Liver (tissue), 9 donors: ENCODE measurements around the gene TJAP1. TPM values are rescaled to one million over a fixed set of nuclear protein-coding genes. Genes with fewer than 3 reads are reported as not detected.

Experiments
- DNase-seq: peaks from one replicate; pipeline ENCODE4 v3.0.0-alpha.2; 2017; ENCODE audit warnings: low spot score
- H3K27ac ChIP-seq, 2 donors: one replicate each; pipeline ENCODE4 v1.7.0; 2013; ENCODE audit warnings: inconsistent platforms in 2 of 2, low read length in 2 of 2, control low read depth in 1 of 2, low read depth in 1 of 2, mild to moderate bottlenecking in 1 of 2
- H3K27me3 ChIP-seq, 4 donors: one replicate each; pipeline versions ENCODE4 v1.6.1 to v1.7.0; 2013; ENCODE audit warnings: low read length in 3 of 4, inconsistent platforms in 1 of 4, mild to moderate bottlenecking in 1 of 4, moderate library complexity in 1 of 4; ENCODE audit not compliant: control insufficient read depth in 4 of 4, insufficient read depth in 4 of 4
- H3K36me3 ChIP-seq, 4 donors: one replicate each; pipeline versions ENCODE4 v1.6.1 to v1.7.0; 2013; ENCODE audit warnings: low read length in 3 of 4, mild to moderate bottlenecking in 3 of 4, low read depth in 1 of 4, moderate library complexity in 1 of 4; ENCODE audit not compliant: control insufficient read depth in 4 of 4, insufficient read depth in 3 of 4
- H3K4me1 ChIP-seq, 4 donors: one replicate each; pipeline versions ENCODE4 v1.6.1 to v1.7.0; 2013; ENCODE audit warnings: low read length in 3 of 4, mild to moderate bottlenecking in 3 of 4, moderate library complexity in 1 of 4; ENCODE audit not compliant: control insufficient read depth in 4 of 4, insufficient read depth in 4 of 4
- H3K4me3 ChIP-seq, 3 donors: one replicate each; pipeline versions ENCODE4 v1.6.1 to v1.7.0; 2013; ENCODE audit warnings: low read length in 3 of 3, control low read depth in 1 of 3, low read depth in 1 of 3, mild to moderate bottlenecking in 1 of 3
- H3K9ac ChIP-seq, 2 donors: one replicate each; pipeline ENCODE4 v1.7.0; 2013; ENCODE audit warnings: low read length in 2 of 2, mild to moderate bottlenecking in 2 of 2, moderate library complexity in 2 of 2, control low read depth in 1 of 2, low read depth in 1 of 2
- H3K9me3 ChIP-seq, 4 donors: one replicate each; pipeline versions ENCODE4 v1.6.1 to v1.7.0; 2013; ENCODE audit warnings: low read length in 3 of 4; ENCODE audit not compliant: control insufficient read depth in 4 of 4
- EGR1 ChIP-seq, 2 donors: IDR thresholded peaks; 2 replicates each; pipeline ENCODE4 v1.6.1; 2016 to 2018; ENCODE audit warnings: antibody characterized with exemption in 2 of 2, low read depth in 2 of 2
- FOXA1 ChIP-seq: IDR thresholded peaks from 2 replicates; pipeline ENCODE4 v1.6.1; 2016; ENCODE audit warnings: antibody characterized with exemption
- FOXA2 ChIP-seq: IDR thresholded peaks from 2 replicates; pipeline ENCODE4 v1.6.1; 2016; ENCODE audit warnings: antibody characterized with exemption
- GABPA ChIP-seq, 2 donors: IDR thresholded peaks in 1 of 2; conservative IDR thresholded peaks in 1 of 2; 2 replicates each; pipeline ENCODE4 v1.6.1; 2016; ENCODE audit warnings: antibody characterized with exemption in 2 of 2, mild to moderate bottlenecking in 1 of 2, moderate library complexity in 1 of 2
- HNF4A ChIP-seq, 2 donors: conservative IDR thresholded peaks; 2 replicates each; pipeline ENCODE4 v1.6.1; 2016; ENCODE audit warnings: antibody characterized with exemption in 2 of 2, mild to moderate bottlenecking in 2 of 2
- HNF4G ChIP-seq: IDR thresholded peaks from 2 replicates; pipeline ENCODE4 v1.6.1; 2016; ENCODE audit warnings: antibody characterized with exemption
- JUND ChIP-seq, 2 donors: IDR thresholded peaks; 2 replicates each; pipeline ENCODE4 v1.6.1; 2016; ENCODE audit warnings: antibody characterized with exemption in 2 of 2
- NR2F2 ChIP-seq: IDR thresholded peaks from 2 replicates; pipeline ENCODE4 v1.6.1; 2016; ENCODE audit warnings: antibody characterized with exemption
- RAD21 ChIP-seq, 2 donors: IDR thresholded peaks; 2 replicates each; pipeline ENCODE4 v1.6.1; 2016; ENCODE audit warnings: antibody characterized with exemption in 2 of 2, mild to moderate bottlenecking in 2 of 2
- RXRA ChIP-seq, 2 donors: IDR thresholded peaks; 2 replicates each; pipeline ENCODE4 v1.6.1; 2017 to 2018; ENCODE audit warnings: antibody characterized with exemption in 2 of 2, mild to moderate bottlenecking in 1 of 2
- SP1 ChIP-seq: IDR thresholded peaks from 2 replicates; pipeline ENCODE4 v1.6.1; 2018; ENCODE audit warnings: antibody characterized with exemption, mild to moderate bottlenecking
- TAF1 ChIP-seq: conservative IDR thresholded peaks from 2 replicates; pipeline ENCODE4 v1.6.1; 2016; ENCODE audit warnings: antibody characterized with exemption, mild to moderate bottlenecking
- YY1 ChIP-seq: IDR thresholded peaks from 2 replicates; pipeline ENCODE4 v1.6.1; 2016; ENCODE audit warnings: antibody characterized with exemption, mild to moderate bottlenecking
- WGBS: extraction: QIAGEN DNeasy Blood & Tissue Kit; methylation state at CpG from one replicate; pipeline ENCODE4 v1.1.7; 2013; 5-methylcytosine and 5-hydroxymethylcytosine counted together
- polyA plus RNA-seq, 2 donors: library from polyadenylated mRNA; stranded (reverse) in 1 of 2; unstranded in 1 of 2; fragments of 200-250 nt in 1 of 2; fragments of >200 nt in 1 of 2; fragmentation: Nextera tagmentation in 1 of 2; extraction: Ambion mirVana in 1 of 2; gene quantifications; one replicate each; pipeline versions ENCODE4 v1.2.1 to v1.2.3, GENCODE V29; 2013 to 2015
- total RNA-seq, 2 donors: library from RNA; depleted of rRNA; stranded (reverse); fragments of >200 nt; gene quantifications; one replicate each; pipeline ENCODE4 v1.2.3, GENCODE V29; 2014
- TF ChIP-seq, protein P1 (sequence below): IDR thresholded peaks from 2 replicates; pipeline ENCODE4 v1.6.1; 2016; ENCODE audit warnings: antibody characterized with exemption
- TF ChIP-seq, protein P2 (sequence below): fragments of 150-350 bp; IDR thresholded peaks from 2 replicates; pipeline ENCODE4 v1.5.1; 2017; ENCODE audit warnings: improper control_type of control experiment, low read depth, low read length; ENCODE audit not compliant: missing input control
- TF ChIP-seq, protein P3 (sequence below): IDR thresholded peaks from 2 replicates; pipeline ENCODE4 v1.6.1; 2016; ENCODE audit warnings: antibody characterized with exemption
- TF ChIP-seq, protein P4 (sequence below): IDR thresholded peaks from 2 replicates; pipeline ENCODE4 v1.6.1; 2016; ENCODE audit warnings: antibody characterized with exemption, mild to moderate bottlenecking
- TF ChIP-seq, protein P5 (sequence below): IDR thresholded peaks from 2 replicates; pipeline ENCODE4 v1.6.1; 2016; ENCODE audit warnings: antibody characterized with exemption
- donor health status: healthy.
- donor health status: healthy.
- donor health status: healthy.
- donor health status: healthy.
- donor health status: healthy.

Gene TJAP1
- total and polyA plus RNA-seq, 4 donors, result 6.9 to 10.3 (median 7.8) TPM

DNA sequence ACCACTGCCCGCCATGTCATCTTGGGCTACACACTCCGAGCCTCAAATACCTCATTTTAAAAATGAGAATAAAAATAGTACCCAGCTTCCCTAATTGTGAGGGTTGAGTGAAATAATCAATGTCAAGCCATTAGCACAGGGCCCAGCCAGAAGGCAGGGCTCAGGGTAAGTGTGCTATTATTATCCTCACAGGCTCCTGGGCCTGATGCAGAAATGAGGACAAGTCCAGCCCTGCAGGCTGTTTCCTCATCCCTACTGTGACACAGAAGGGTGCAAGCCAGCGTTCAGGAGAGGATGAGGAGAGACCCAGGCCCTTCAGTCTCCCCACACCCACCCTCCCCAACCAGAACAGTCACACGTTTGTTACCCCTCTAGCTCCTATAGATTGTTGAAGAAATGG lies 26.0 kb upstream of the TJAP1 start:
- no peak for TF ChIP-seq JUND (IDR thresholded peaks at IDR 0.05)
- TF ChIP-seq, protein P1, sequence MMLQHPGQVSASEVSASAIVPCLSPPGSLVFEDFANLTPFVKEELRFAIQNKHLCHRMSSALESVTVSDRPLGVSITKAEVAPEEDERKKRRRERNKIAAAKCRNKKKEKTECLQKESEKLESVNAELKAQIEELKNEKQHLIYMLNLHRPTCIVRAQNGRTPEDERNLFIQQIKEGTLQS, result no peak
- Histone ChIP-seq H3K4me1 (peaks cover 6 to 13% (median 9%) of the 10 kb centered on the region in 4 donors), H3K36me3 (peaks cover 18 to 53% (median 28%) of the 10 kb centered on the region in 4 donors), H3K9me3 (no peaks in the 10 kb centered on the region), H3K4me3 (no peak overlapping the region), H3K27ac (no peak overlapping the region), H3K27me3 (peaks cover 0 to 2% (median 0%) of the 10 kb centered on the region in 4 donors), H3K9ac (no peak overlapping the region)
- 89% methylated on average over 4 of the region's 4 CpGs for WGBS
- DNase-seq, result no peak

DNA sequence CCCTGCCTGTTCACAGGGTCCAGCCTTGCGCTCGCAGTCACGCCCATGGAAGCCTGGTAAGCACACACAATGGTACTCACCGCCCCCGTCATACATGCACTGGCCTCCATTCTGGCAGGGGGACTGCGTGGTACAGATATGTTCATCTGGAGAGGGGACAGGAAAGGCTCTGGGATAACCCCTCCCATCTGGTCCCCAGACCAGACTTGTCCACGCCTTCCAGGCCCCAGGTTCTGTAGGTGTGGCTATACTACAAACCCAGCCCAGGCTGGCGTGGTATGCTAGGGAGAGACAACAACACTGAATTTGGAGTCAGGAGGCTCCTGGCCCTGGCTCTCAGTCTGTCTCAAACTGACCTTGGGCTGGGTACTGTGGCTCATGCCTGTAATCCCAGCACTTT lies 25.4 kb upstream of the TJAP1 start:
- H3K9me3 ChIP-seq, result no peaks in the 10 kb centered on the region
- peaks cover 15 to 53% (median 27%) of the 10 kb centered on the region in 4 donors for H3K36me3 ChIP-seq
- TF ChIP-seq FOXA2 (no peak), HNF4A (conservative IDR thresholded peaks at IDR 0.05) (no peak), SP1 (no peak), TAF1 (no peak), RAD21 (IDR thresholded peaks at IDR 0.05) (no peak), RXRA (IDR thresholded peaks at IDR 0.05) (no peak), YY1 (no peak), NR2F2 (no peak), FOXA1 (no peak)
- TF ChIP-seq, protein P2, sequence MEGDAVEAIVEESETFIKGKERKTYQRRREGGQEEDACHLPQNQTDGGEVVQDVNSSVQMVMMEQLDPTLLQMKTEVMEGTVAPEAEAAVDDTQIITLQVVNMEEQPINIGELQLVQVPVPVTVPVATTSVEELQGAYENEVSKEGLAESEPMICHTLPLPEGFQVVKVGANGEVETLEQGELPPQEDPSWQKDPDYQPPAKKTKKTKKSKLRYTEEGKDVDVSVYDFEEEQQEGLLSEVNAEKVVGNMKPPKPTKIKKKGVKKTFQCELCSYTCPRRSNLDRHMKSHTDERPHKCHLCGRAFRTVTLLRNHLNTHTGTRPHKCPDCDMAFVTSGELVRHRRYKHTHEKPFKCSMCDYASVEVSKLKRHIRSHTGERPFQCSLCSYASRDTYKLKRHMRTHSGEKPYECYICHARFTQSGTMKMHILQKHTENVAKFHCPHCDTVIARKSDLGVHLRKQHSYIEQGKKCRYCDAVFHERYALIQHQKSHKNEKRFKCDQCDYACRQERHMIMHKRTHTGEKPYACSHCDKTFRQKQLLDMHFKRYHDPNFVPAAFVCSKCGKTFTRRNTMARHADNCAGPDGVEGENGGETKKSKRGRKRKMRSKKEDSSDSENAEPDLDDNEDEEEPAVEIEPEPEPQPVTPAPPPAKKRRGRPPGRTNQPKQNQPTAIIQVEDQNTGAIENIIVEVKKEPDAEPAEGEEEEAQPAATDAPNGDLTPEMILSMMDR, result no peak
- TF ChIP-seq, protein P1, result no peak
- TF ChIP-seq, protein P3, sequence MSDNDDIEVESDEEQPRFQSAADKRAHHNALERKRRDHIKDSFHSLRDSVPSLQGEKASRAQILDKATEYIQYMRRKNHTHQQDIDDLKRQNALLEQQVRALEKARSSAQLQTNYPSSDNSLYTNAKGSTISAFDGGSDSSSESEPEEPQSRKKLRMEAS, result no peak
- no peak overlapping the region for H3K4me3 ChIP-seq
- no peak for DNase-seq
- peaks cover 6 to 13% (median 9%) of the 10 kb centered on the region in 4 donors for H3K4me1 ChIP-seq
- H3K27ac ChIP-seq, result no peak overlapping the region
- 97% methylated on average over 8 of the region's 8 CpGs for WGBS
- no peak overlapping the region for H3K9ac ChIP-seq
- H3K27me3 ChIP-seq, result peaks cover 0 to 3% (median 1%) of the 10 kb centered on the region in 4 donors

DNA sequence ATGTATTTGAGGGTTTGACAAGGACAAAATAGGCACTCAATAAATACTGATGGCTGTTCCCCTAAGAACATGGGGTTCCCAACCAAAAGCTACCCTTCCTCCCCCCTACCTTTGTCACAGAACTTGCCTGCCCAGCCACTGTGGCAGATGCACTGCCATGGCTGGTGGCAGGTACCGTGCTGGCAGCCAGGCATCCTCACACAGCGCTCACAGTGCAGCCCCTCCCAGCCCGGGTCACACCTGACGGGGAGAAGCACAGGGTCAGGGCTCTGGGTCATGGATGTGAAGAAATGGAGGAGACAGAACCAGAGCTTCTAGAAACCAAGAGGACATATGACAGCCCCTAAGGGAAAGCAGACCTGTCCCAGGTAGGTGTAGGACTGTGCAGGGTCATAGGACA lies 24.5 kb upstream of the TJAP1 start:
- Histone ChIP-seq H3K27me3 (peaks cover 0 to 3% (median 1%) of the 10 kb centered on the region in 4 donors), H3K9me3 (no peaks in the 10 kb centered on the region), H3K4me1 (peaks cover 6 to 13% (median 9%) of the 10 kb centered on the region in 4 donors), H3K9ac (no peak overlapping the region), H3K36me3 (peaks cover 11 to 44% (median 24%) of the 10 kb centered on the region in 4 donors), H3K4me3 (no peak overlapping the region), H3K27ac (no peak overlapping the region)
- 94% methylated on average over 4 of the region's 4 CpGs for WGBS
- DNase-seq, result no peak
- TF ChIP-seq TAF1 (no peak), FOXA1 (no peak), HNF4A (conservative IDR thresholded peaks at IDR 0.05) (no peak), EGR1 (IDR thresholded peaks at IDR 0.05; ENCODE audit: low read depth in 2 of 2) (no peak), SP1 (no peak), GABPA (IDR thresholded peaks at IDR 0.05 in 1 of 2, conservative IDR thresholded peaks at IDR 0.05 in 1 of 2) (no peak), FOXA2 (no peak), NR2F2 (no peak), RXRA (IDR thresholded peaks at IDR 0.05) (no peak), HNF4G (no peak), YY1 (no peak), JUND (IDR thresholded peaks at IDR 0.05) (no peak)
- TF ChIP-seq, protein P3, result no peak
- TF ChIP-seq, protein P4, sequence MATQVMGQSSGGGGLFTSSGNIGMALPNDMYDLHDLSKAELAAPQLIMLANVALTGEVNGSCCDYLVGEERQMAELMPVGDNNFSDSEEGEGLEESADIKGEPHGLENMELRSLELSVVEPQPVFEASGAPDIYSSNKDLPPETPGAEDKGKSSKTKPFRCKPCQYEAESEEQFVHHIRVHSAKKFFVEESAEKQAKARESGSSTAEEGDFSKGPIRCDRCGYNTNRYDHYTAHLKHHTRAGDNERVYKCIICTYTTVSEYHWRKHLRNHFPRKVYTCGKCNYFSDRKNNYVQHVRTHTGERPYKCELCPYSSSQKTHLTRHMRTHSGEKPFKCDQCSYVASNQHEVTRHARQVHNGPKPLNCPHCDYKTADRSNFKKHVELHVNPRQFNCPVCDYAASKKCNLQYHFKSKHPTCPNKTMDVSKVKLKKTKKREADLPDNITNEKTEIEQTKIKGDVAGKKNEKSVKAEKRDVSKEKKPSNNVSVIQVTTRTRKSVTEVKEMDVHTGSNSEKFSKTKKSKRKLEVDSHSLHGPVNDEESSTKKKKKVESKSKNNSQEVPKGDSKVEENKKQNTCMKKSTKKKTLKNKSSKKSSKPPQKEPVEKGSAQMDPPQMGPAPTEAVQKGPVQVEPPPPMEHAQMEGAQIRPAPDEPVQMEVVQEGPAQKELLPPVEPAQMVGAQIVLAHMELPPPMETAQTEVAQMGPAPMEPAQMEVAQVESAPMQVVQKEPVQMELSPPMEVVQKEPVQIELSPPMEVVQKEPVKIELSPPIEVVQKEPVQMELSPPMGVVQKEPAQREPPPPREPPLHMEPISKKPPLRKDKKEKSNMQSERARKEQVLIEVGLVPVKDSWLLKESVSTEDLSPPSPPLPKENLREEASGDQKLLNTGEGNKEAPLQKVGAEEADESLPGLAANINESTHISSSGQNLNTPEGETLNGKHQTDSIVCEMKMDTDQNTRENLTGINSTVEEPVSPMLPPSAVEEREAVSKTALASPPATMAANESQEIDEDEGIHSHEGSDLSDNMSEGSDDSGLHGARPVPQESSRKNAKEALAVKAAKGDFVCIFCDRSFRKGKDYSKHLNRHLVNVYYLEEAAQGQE, result no peak
- TF ChIP-seq, protein P5, sequence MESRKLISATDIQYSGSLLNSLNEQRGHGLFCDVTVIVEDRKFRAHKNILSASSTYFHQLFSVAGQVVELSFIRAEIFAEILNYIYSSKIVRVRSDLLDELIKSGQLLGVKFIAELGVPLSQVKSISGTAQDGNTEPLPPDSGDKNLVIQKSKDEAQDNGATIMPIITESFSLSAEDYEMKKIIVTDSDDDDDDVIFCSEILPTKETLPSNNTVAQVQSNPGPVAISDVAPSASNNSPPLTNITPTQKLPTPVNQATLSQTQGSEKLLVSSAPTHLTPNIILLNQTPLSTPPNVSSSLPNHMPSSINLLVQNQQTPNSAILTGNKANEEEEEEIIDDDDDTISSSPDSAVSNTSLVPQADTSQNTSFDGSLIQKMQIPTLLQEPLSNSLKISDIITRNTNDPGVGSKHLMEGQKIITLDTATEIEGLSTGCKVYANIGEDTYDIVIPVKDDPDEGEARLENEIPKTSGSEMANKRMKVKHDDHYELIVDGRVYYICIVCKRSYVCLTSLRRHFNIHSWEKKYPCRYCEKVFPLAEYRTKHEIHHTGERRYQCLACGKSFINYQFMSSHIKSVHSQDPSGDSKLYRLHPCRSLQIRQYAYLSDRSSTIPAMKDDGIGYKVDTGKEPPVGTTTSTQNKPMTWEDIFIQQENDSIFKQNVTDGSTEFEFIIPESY, result no peak
- TF ChIP-seq, protein P1, result no peak
